Embryonic facial prominence (tissue), 1 donor: ENCODE results near the gene C10orf120.

Experiments
- DNase-seq: peaks from one replicate; pipeline ENCODE4 v3.0.0-alpha.2; 2016; ENCODE audit errors: extremely low spot score

C10orf120 gene

DNA sequence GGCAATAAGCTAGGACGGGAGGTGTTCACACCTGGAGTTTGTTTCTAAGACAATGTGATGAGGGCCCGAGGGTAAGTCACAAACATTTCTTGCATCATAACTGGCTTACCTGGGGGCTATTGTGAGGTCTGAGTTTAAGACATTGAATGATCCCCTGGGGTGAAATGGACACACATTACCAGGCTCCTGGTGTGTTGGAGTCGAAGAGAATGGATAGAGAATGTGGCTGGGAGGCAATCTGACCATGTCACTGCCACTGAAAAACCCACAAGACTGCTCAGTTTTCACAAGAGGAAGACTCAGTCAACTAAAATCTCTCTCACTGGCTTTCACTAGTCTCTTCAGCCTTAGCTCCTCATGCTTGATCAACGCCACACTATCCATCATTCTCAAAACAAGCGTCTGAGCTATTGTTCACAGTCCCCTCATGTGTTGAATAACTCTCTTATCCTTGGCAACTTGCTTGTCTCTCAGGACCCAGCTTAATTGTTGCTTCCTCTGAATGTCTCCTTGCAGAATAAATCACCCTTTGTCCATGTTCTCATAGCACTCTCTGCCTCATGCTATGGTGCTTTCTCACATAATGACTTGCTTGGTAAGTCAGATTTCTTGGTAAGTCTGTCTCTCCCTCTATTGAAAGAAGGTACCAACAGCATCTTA, at the start of gene C10orf120:
C10orf120 (minus strand) TSS at position 51 of the 660 bp plus-strand sequence. CDS start 56 bp downstream, outside the sequence.
- no peak for DNase-seq

DNA sequence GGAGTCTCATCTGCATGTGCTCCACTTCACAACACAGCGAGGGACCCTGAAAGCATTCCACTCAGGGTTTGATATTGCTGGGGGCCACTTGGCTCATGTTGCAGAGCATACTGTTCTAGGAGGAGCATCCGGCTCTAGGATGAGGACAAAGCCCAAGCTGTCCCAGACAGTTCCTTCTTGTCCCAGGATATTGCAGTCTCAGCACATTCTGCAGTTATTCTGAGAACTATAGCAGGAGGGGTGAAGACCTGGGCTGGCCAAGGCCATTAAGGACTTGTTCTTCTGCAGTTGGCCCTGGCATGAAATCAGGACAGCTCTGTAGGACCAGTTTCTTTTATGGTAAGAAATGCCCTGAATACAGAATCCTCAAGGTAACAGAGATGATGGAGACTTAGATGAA, 48.9 kb upstream of the C10orf120 start:
- no peak for DNase-seq

- DNase-seq = no peak
Measured at GRCh38 chr10:122746408-122746807, 46.8 kb upstream of the C10orf120 start.

DNA sequence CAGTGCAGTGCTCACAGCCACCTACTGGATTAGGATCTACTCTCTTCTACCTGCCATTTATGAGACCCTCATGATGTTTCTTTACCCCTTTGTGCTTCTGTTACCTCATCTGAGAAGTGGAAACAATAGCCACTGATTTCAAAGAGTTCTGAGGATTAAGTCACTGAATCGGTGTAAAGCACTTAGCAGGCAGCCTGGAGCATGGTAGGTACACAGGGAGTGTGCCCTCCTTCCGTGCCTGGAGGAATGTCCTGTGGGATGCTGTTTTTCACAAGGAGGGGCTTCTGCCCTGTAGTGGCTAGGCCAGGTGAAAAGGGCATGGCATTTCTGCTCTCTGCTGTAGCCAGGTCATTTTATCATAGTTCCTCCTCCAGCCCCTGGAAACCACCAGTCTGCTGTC, 44.6 kb upstream of the C10orf120 start:
- no peak for DNase-seq

- DNase-seq = no peak
Measured at GRCh38 chr10:122740640-122741039, 41.0 kb upstream of the C10orf120 start.

DNA sequence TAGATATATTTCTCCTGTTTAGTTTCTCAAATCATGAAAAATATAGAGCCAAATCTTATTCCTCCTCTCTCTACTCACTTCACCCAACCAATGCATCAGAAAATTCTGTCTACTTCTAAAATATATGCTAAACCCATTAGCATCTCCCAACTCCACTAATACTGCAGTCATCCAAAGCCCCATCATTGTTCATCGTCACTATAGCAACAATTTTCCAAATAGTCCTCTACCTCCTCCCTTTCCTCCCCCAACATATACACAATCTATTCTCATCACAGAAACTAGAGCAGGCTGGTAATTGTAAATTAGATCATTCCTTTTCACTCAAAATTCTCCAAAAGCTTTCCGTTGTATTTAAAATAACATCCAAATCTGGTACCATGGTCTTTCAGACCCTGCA, 38.4 kb upstream of the C10orf120 start:
- no peak for DNase-seq

GRCh38 chr10:122733931-122734665, 34.5 kb upstream of the C10orf120 start:
- no peak for DNase-seq

GRCh38 chr10:122733443-122733842, 33.8 kb upstream of the C10orf120 start:
- DNase-seq = no peak

DNA sequence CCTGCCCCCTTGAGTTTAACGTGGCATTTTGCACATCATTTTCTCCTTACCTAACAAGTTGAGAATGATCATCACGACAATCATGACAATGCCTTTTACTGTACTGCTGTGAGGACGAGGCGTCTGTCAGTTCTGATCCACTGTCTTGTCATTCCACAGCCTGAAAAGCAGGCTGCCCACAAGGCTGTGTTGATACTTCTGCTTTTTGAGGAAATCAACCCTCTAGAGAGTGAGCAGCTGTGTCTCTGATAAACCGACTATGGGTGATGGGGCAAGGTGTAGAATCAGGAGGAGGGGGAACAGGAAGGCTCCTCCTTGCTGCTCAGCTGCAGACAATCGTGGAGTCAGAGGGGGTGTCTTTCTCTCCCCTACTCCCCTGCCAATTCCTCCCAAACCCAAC, 30.6 kb upstream of the C10orf120 start:
- no peak for DNase-seq

DNA sequence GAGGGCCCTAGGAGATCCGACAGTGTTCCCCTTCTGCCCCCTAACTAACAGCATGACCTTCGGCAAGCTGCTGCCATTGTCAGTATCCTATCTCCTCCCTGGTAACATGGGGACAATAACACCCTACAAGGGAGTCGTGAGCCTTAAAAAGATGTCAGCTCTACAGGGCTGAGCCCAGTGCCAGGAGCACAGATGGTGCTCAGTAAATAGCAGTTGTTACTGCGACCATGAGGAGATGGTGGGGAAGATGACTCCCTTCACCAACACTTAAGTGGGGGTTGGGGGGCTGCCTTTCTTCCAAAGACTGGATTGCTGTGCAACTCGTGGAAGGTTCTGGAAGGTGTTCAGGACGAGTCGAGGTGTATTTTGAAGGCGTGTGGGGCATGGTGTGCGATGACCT, 29.5 kb upstream of the C10orf120 start:
- no peak for DNase-seq

GRCh38 chr10:122727426-122727825, 27.8 kb upstream of the C10orf120 start:
- no peak for DNase-seq

- no peak for DNase-seq
Measured at GRCh38 chr10:122725768-122726167, 26.1 kb upstream of the C10orf120 start.

GRCh38 chr10:122725006-122725405, 25.4 kb upstream of the C10orf120 start:
- DNase-seq = no peak

- DNase-seq = no peak
Measured at GRCh38 chr10:122721111-122721510, 21.5 kb upstream of the C10orf120 start.

DNA sequence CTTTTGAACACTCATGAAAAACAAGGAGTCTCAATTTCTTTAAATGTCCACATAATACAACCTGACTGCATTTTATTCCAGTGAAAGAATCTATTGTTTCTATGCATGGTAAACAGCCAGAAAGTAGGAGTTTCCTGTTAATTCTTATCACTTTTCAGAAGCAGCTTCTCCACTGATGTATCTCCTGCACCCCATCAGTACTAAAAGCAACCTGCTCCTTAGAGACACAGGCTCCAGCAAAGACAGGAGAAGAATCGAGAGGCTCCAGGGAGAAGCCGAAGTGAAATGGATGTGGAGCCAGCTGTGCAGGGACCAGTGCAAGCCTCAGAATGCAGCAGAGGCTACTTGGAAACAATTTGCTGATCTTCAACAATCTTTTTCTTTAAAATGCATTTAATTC, 16.4 kb upstream of the C10orf120 start:
- DNase-seq = no peak

DNA sequence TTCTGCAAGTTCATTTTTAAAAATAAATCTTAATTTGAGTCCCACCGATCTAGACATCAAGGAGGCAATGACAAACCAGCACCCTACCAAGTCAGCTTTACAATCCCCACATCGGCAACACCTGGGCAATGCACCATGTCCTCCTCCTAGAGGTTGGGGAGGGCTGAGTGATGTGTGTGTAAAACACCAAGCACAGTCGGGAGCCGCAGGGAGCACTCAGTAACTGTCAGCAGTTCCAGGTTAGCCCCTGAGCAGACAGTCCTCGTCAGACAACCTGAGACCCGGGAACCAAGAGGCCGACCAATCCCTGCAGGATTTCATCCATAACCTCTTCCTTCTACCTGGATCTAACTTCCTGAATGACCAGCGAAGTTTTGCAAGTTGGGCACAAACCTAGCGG, 15.9 kb upstream of the C10orf120 start:
- DNase-seq = no peak

DNA sequence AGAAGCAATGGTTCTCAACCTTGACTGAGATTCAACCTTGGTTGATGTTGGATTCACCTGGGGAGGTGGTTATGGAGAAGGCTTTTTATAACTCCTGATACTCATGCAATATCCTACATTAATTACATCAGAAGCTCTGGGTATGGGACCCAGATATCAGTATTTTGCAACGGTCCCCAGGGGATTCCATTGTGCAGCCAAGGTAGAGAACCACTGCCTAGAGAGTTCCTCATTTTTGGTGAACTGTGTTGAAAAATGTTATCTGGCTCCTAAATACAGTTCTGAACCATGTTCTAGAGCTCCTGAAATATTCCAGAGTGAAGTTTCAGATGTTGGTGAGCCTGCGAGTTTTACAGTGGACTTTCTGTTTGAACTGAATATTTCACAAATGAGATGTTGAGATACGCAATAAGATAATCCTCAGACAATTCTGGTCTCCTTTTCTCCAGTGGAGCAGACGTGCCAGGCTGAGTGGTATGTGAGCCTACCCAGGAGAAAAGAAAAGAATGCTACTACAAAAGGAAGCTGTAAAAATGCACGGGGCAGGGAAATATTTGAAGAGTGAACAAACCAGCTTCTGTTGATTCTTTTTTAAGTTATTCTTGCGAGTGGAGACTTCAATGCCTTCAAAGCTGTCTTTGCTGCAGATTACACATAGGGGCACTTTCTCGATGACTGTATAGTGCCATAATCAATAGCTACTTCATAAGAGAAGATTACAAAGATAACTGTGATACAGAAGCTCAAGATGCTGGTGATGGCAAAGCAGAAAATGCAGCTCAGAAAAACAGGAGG, 13.6 kb upstream of the C10orf120 start:
- no peak for DNase-seq

- DNase-seq = no peak
Measured at GRCh38 chr10:122710576-122710975, 10.9 kb upstream of the C10orf120 start.

- DNase-seq = no peak
Measured at GRCh38 chr10:122709971-122710370, 10.3 kb upstream of the C10orf120 start.

DNA sequence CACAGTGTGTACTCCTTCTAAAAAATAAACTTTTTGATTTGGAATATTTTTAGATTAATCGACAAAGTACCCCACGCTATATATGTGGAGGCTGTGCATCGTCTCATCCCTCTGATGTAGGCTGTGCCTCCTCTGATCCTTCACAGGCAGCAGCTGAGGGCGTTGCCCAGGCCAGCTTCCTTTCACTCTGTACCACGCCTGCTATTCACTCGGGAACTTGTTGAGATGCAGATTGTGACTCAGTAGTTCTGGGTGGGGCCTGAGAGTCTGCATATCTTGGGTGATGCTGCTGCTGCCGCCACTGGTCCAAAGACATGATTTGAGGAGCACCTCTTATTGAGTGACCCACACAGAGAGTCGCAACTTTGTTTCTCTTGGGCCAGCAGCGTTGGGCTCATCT, 7.9 kb upstream of the C10orf120 start:
- DNase-seq = no peak

DNA sequence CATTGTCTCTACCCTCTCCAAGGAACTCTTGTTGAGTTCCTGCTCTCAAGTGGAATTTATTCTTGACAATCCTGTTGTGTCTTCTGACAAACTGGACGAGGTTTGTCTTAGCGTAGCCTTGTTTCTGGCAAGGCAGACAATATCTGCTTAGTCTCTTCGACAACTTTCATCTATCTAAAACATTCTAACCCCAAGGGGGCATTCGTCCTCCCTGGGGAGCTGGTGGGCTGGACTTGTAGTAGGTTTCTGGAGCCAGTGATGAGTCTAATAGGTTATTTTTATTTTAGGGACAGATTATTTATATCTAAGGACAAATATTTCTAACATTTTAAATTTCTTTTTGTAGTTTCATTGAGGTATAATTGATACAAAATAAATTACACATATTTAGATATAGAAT, 7.3 kb upstream of the C10orf120 start:
- no peak for DNase-seq

DNA sequence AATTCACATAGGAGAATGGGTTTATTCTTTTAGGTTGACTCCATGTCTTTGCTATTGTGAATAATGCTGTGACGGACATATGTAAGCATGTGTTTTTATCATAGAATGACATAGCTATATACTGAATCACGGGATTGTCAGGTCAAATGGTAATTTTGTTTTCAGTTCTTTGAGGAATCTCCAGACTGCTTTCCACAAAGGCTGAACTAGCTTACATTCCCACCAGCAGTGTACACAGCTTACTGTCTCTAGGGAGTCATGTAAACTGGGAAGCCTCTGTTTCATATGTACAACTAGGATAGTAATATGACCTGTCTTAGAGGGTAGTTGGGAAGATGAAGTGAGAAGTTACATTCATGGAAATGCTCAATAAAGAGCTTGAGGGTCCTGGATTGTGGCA, 6.8 kb upstream of the C10orf120 start:
- no peak for DNase-seq
